Sigmoid colon (tissue), 7 donors: Measurements from ENCODE around the gene SRBD1. TPM values are rescaled to one million over a fixed set of nuclear protein-coding genes. Genes with fewer than 3 reads are reported as not detected.
A peak's percentile ranks its signal among the peaks of the same experiment; 100 is the strongest.

Experiments used
- DNase-seq: peaks from one replicate; pipeline ENCODE4 v3.0.0-alpha.2; 2019
- H3K27ac ChIP-seq, 4 donors: fragments of 200-600 bp; sonication (generic); one replicate each; pipeline ENCODE4 v1.5.1; 2016 to 2019; ENCODE audit warnings: mild to moderate bottlenecking in 1 of 4
- H3K27me3 ChIP-seq, 3 donors: fragments of 200-600 bp; sonication (generic); one replicate each; pipeline ENCODE4 v1.5.1; 2019; ENCODE audit warnings: mild to moderate bottlenecking in 1 of 3
- H3K36me3 ChIP-seq, 4 donors: fragments of 200-600 bp; sonication (generic); one replicate each; pipeline ENCODE4 v1.5.1; 2016 to 2019
- H3K4me1 ChIP-seq, 4 donors: fragments of 200-600 bp; sonication (generic); one replicate each; pipeline ENCODE4 v1.5.1; 2017 to 2019
- H3K4me3 ChIP-seq, 4 donors: fragments of 200-600 bp; sonication (generic); one replicate each; pipeline ENCODE4 v1.5.1; 2017 to 2019; ENCODE audit warnings: mild to moderate bottlenecking in 2 of 4, moderate library complexity in 1 of 4
- H3K9me3 ChIP-seq, 4 donors: fragments of 200-600 bp in 3 of 4; sonication (generic) in 3 of 4; one replicate each; pipeline versions ENCODE4 v1.5.1 to v1.6.1; 2013 to 2019
- EP300 ChIP-seq, 4 donors: sonication (generic); formaldehyde crosslinking; IDR thresholded peaks; one replicate each; pipeline ENCODE4 v1.6.1; 2017; ENCODE audit warnings: antibody characterized with exemption in 4 of 4
- POLR2A ChIP-seq, 2 donors: fragments of 450-650 bp; IDR thresholded peaks; one replicate each; pipeline ENCODE4 v1.6.1; 2016; ENCODE audit warnings: antibody characterized with exemption in 2 of 2, mild to moderate bottlenecking in 2 of 2, moderate library complexity in 2 of 2
- POLR2AphosphoS5 ChIP-seq, 4 donors: sonication (generic); formaldehyde crosslinking; IDR thresholded peaks; one replicate each; pipeline ENCODE4 v1.6.1; 2017; ENCODE audit warnings: antibody characterized with exemption in 4 of 4
- WGBS, 2 donors: extraction: QIAGEN DNeasy Blood & Tissue Kit; methylation state at CpG; one replicate each; pipeline ENCODE4 v1.1.7; 2013; 5-methylcytosine and 5-hydroxymethylcytosine counted together
- intact Hi-C: fragments of 100-400 bp; cut with DNase I; formaldehyde crosslinking; loops from one replicate; pipeline ENCODE4 v1.15.1; 2023
- polyA plus RNA-seq, 3 donors: library from polyadenylated mRNA; stranded (reverse); fragments of 200-250 nt; gene quantifications; one replicate each; pipeline ENCODE4 v1.2.3, GENCODE V29; 2013
- total RNA-seq, 4 donors: library from RNA; depleted of rRNA; stranded (reverse); fragments of >200 nt; gene quantifications; one replicate each; pipeline ENCODE4 v1.1.0, GENCODE V29; 2016
- TF ChIP-seq, protein P1 (sequence below), 4 experiments: fragments of 450-650 bp in 3 of 4; fragments of 200-600 bp in 1 of 4; IDR thresholded peaks; one replicate each; pipeline ENCODE4 v1.5.1; 2016 to 2019; ENCODE audit warnings: antibody characterized with exemption in 4 of 4, mild to moderate bottlenecking in 3 of 4, moderate library complexity in 2 of 4
- donor health status: healthy with polysubstance abuse.
- donor health status: Bipolar disorder and iron deficiency.
- donor health status: healthy.

Gene SRBD1
- total and polyA plus RNA-seq, 7 donors, result 9.0 to 31.4 (median 16.0) TPM

- WGBS, 2 donors, result 83 to 89% methylated on average over 6 of the region's 6 CpGs
- Histone ChIP-seq H3K4me3 (no peak overlapping the region), H3K27me3 (no peaks in the 10 kb centered on the region), H3K9me3 (no peaks in the 10 kb centered on the region), H3K36me3 (no peaks in the 10 kb centered on the region), H3K27ac (no peak overlapping the region), H3K4me1 (peaks cover 0 to 14% (median 8%) of the 10 kb centered on the region in 4 donors)
- intact Hi-C loops, result no loop called here
- TF ChIP-seq, protein P1, sequence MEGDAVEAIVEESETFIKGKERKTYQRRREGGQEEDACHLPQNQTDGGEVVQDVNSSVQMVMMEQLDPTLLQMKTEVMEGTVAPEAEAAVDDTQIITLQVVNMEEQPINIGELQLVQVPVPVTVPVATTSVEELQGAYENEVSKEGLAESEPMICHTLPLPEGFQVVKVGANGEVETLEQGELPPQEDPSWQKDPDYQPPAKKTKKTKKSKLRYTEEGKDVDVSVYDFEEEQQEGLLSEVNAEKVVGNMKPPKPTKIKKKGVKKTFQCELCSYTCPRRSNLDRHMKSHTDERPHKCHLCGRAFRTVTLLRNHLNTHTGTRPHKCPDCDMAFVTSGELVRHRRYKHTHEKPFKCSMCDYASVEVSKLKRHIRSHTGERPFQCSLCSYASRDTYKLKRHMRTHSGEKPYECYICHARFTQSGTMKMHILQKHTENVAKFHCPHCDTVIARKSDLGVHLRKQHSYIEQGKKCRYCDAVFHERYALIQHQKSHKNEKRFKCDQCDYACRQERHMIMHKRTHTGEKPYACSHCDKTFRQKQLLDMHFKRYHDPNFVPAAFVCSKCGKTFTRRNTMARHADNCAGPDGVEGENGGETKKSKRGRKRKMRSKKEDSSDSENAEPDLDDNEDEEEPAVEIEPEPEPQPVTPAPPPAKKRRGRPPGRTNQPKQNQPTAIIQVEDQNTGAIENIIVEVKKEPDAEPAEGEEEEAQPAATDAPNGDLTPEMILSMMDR (IDR thresholded peaks at IDR 0.05), result no peak
- TF ChIP-seq EP300 (IDR thresholded peaks at IDR 0.05) (no peak), POLR2A (IDR thresholded peaks at IDR 0.05) (no peak), POLR2AphosphoS5 (IDR thresholded peaks at IDR 0.05) (no peak)
- DNase-seq, result no peak
Observed at GRCh38 chr2:45460825-45461224, 150.2 kb downstream of the SRBD1 start.

GRCh38 chr2:45459860-45460259 lies 151.2 kb downstream of the SRBD1 start:
- no peaks in the 10 kb centered on the region for H3K9me3 ChIP-seq
- H3K27me3 ChIP-seq, result no peaks in the 10 kb centered on the region
- H3K4me1 ChIP-seq, result peaks cover 0 to 14% (median 8%) of the 10 kb centered on the region in 4 donors
- no peak overlapping the region for H3K27ac ChIP-seq
- 49 to 82% methylated on average over 3 of the region's 3 CpGs for WGBS, 2 donors
- no peak overlapping the region for H3K4me3 ChIP-seq
- no peak for DNase-seq
- TF ChIP-seq POLR2AphosphoS5 (IDR thresholded peaks at IDR 0.05) (no peak), POLR2A (IDR thresholded peaks at IDR 0.05) (no peak), EP300 (IDR thresholded peaks at IDR 0.05) (no peak)
- TF ChIP-seq, protein P1 (IDR thresholded peaks at IDR 0.05), result no peak
- intact Hi-C loops, result no loop called here
- no peaks in the 10 kb centered on the region for H3K36me3 ChIP-seq

- intact Hi-C loops, result no loop called here
- H3K27ac ChIP-seq, result peak overlapping the region in 1 of 4 donors; percentile 16
- no peaks in the 10 kb centered on the region for H3K36me3 ChIP-seq
- no peak for TF ChIP-seq POLR2A (IDR thresholded peaks at IDR 0.05)
- TF ChIP-seq, protein P1 (IDR thresholded peaks at IDR 0.05), result no peak
- no peak for TF ChIP-seq POLR2AphosphoS5 (IDR thresholded peaks at IDR 0.05)
- no peak for TF ChIP-seq EP300 (IDR thresholded peaks at IDR 0.05)
- 16 to 42% methylated on average over 3 of the region's 3 CpGs for WGBS, 2 donors
- H3K9me3 ChIP-seq, result no peaks in the 10 kb centered on the region
- no peak for DNase-seq
- H3K27me3 ChIP-seq, result no peaks in the 10 kb centered on the region
- H3K4me1 ChIP-seq, result peaks cover 0 to 14% (median 8%) of the 10 kb centered on the region in 4 donors
- no peak overlapping the region for H3K4me3 ChIP-seq
Observed at GRCh38 chr2:45458909-45459563, 152.0 kb downstream of the SRBD1 start.

DNA sequence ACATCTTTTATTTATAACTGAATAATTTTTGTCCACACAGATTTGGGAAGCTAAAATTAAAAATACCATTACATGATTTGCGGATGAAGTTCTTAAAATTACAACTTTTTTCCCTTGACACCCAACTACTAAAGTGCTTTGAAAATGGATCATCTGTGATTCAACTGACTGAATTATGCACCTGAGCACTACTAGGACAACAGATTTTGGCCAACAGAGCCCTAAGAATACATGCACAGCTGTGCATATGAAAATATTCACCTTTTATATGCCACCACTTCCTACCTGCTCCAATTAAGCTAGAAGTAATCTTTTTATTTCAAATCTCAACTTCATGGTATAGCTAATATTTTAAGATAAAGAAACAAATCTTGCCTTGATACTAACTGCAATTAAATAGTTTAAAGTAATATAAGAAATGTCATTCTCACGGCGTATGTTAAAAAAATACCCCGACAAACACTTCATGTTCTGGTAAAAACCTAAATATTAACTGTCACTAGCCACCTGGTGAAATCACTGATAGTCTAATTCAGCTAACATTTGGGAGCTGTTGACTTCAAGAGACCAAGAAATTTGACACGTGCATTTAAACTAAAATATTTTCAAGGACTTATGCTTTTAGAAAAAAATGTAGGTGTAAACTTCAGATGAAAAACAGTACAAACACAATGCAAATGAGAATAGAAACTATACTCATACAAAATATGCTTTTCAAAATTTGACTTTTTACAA lies 153.7 kb downstream of the SRBD1 start:
- Histone ChIP-seq H3K27ac (no peak overlapping the region), H3K27me3 (no peaks in the 10 kb centered on the region), H3K4me3 (no peak overlapping the region), H3K9me3 (no peaks in the 10 kb centered on the region), H3K4me1 (peaks cover 0 to 28% (median 15%) of the 10 kb centered on the region in 4 donors), H3K36me3 (no peaks in the 10 kb centered on the region)
- TF ChIP-seq EP300 (IDR thresholded peaks at IDR 0.05), result no peak
- no peak for TF ChIP-seq POLR2A (IDR thresholded peaks at IDR 0.05)
- TF ChIP-seq POLR2AphosphoS5 (IDR thresholded peaks at IDR 0.05), result no peak
- TF ChIP-seq, protein P1 (IDR thresholded peaks at IDR 0.05), result no peak
- intact Hi-C loops, result no loop called here
- 98% methylated on average over 5 of the region's 5 CpGs for WGBS, 2 donors
- no peak for DNase-seq
